Gastrocnemius medialis (tissue), 4 donors: Measurements from ENCODE around the gene MESP1. TPM values are rescaled to one million over a fixed set of nuclear protein-coding genes. Genes with fewer than 3 reads are reported as not detected.

Experiments used
- ATAC-seq, 2 donors: fragments of 150-250 bp; one replicate each; pipeline ENCODE4 v1.9.1; 2016
- DNase-seq, 2 donors: peaks; one replicate each; pipeline ENCODE4 v3.0.0-alpha.2; 2019
- H3K27ac ChIP-seq, 4 donors: fragments of 200-600 bp; sonication (generic); 1 replicate in 1 of 4; 2 replicates in 3 of 4; pipeline ENCODE4 v1.5.1; 2016 to 2018; ENCODE audit warnings: mild to moderate bottlenecking in 2 of 4, moderate library complexity in 1 of 4
- H3K27me3 ChIP-seq, 3 donors: fragments of 200-600 bp; sonication (generic) in 2 of 3; 1 replicate in 1 of 3; 2 replicates in 2 of 3; pipeline versions ENCODE4 v1.5.1 to v1.6.0; 2016 to 2019; ENCODE audit warnings: mild to moderate bottlenecking in 1 of 3, moderate library complexity in 1 of 3
- H3K36me3 ChIP-seq, 2 donors: fragments of 200-600 bp; sonication (generic) in 1 of 2; one replicate each; pipeline ENCODE4 v1.5.1; 2017 to 2018
- H3K4me1 ChIP-seq, 2 donors: fragments of 200-600 bp; sonication (generic) in 1 of 2; one replicate each; pipeline ENCODE4 v1.5.1; 2016 to 2017; ENCODE audit warnings: mild to moderate bottlenecking in 2 of 2
- H3K4me3 ChIP-seq, 4 donors: fragments of 200-600 bp; sonication (generic) in 3 of 4; 1 replicate in 1 of 4; 2 replicates in 3 of 4; pipeline ENCODE4 v1.5.1; 2016 to 2019; ENCODE audit warnings: mild to moderate bottlenecking in 2 of 4
- H3K9me3 ChIP-seq, 3 donors: fragments of 200-600 bp; sonication (generic) in 2 of 3; 1 replicate in 1 of 3; 2 replicates in 2 of 3; pipeline ENCODE4 v1.5.1; 2016 to 2019
- POLR2A ChIP-seq, 2 donors: fragments of 450-650 bp; IDR thresholded peaks; one replicate each; pipeline ENCODE4 v1.6.1; 2017; ENCODE audit warnings: antibody characterized with exemption in 2 of 2, mild to moderate bottlenecking in 2 of 2, moderate library complexity in 2 of 2
- in situ Hi-C, 4 donors: fragments of 200-750 bp; cut with MboI; loops; one replicate each; pipeline versions ENCODE4 v1.15.0 to v1.8.0; 2017; ENCODE audit warnings: low sequenced_read_pairs in 4 of 4
- intact Hi-C: fragments of 100-400 bp; cut with DNase I; formaldehyde crosslinking; loops from one replicate; pipeline ENCODE4 v1.15.1; 2023; ENCODE audit warnings: low total_unique reads
- total RNA-seq, 4 donors: library from RNA; depleted of rRNA; stranded (reverse); fragments of >200 nt; gene quantifications; one replicate each; pipeline versions ENCODE4 v1.1.0 to v1.2.3, GENCODE V29; 2016
- TF ChIP-seq, protein P1 (sequence below), 5 experiments: fragments of 450-650 bp in 3 of 5; fragments of 200-600 bp in 2 of 5; sonication (generic) in 2 of 5; IDR thresholded peaks in 4 of 5; conservative IDR thresholded peaks in 1 of 5; 1 replicate in 4 of 5; 2 replicates in 1 of 5; pipeline ENCODE4 v1.5.1; 2016 to 2019; ENCODE audit warnings: antibody characterized with exemption in 5 of 5, mild to moderate bottlenecking in 3 of 5, moderate library complexity in 3 of 5

The MESP1 gene
- total RNA-seq, 4 donors from 2014 or later: 5.3 to 12.6 (median 6.1) TPM

DNA sequence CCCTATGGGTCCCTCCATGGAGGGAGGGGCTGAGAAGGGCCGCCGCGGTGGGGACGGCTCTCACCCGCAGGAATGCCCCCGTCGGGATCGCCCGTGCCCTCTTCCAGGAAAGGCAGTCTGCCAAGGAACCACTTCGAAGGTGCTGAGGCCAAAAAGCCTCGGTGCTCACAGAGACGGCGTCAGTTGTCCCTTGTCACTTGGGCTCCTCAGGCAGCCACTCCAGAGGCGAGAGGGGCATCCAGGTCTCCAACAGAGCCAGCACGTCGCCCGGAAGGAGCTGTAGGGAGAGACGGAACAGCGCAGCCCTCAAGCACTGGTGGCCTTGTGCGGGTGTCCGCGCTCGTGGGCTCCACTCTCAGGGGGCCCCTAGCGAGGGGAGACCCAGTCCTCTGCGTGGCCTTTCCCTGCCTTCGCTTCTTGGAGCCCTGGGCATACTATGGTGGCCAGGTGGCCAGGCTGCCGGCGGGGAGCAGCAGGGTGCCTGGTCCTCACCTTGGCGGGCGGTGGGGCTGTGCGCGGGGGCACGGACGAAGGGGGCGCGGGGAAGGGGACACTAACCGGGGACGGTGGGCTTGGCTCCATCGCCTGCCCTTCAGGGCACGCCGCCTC is 994 bp downstream of the MESP1 start:
- H3K36me3 ChIP-seq: no peaks in the 10 kb centered on the region
- no peaks in the 10 kb centered on the region for H3K9me3 ChIP-seq
- DNase-seq (no peak), ATAC-seq (peak; percentile 26 to 30)
- TF ChIP-seq, protein P1, sequence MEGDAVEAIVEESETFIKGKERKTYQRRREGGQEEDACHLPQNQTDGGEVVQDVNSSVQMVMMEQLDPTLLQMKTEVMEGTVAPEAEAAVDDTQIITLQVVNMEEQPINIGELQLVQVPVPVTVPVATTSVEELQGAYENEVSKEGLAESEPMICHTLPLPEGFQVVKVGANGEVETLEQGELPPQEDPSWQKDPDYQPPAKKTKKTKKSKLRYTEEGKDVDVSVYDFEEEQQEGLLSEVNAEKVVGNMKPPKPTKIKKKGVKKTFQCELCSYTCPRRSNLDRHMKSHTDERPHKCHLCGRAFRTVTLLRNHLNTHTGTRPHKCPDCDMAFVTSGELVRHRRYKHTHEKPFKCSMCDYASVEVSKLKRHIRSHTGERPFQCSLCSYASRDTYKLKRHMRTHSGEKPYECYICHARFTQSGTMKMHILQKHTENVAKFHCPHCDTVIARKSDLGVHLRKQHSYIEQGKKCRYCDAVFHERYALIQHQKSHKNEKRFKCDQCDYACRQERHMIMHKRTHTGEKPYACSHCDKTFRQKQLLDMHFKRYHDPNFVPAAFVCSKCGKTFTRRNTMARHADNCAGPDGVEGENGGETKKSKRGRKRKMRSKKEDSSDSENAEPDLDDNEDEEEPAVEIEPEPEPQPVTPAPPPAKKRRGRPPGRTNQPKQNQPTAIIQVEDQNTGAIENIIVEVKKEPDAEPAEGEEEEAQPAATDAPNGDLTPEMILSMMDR (IDR thresholded peaks at IDR 0.05 in 4 of 5, conservative IDR thresholded peaks at IDR 0.05 in 1 of 5): no peak
- TF ChIP-seq POLR2A (IDR thresholded peaks at IDR 0.05): no peak
- in situ Hi-C loops (loop anchor here (10.0 to 25.0 kb wide), 2 partner anchors 325 to 337 kb away; no protein-coding TSS in a partner anchor), intact Hi-C loops (loop anchor here (1.0 kb wide), 1 partner anchor 103 kb away; no protein-coding TSS in a partner anchor)
- H3K4me3 ChIP-seq: peak overlapping the region; percentile 56 to 97 (median 76)
- H3K27ac ChIP-seq: peak overlapping the region; percentile 45 to 80 (median 70)
- peaks cover 9 to 11% of the 10 kb centered on the region in 2 donors for H3K4me1 ChIP-seq
- peaks cover 0 to 2% (median 0%) of the 10 kb centered on the region in 3 donors for H3K27me3 ChIP-seq

DNA sequence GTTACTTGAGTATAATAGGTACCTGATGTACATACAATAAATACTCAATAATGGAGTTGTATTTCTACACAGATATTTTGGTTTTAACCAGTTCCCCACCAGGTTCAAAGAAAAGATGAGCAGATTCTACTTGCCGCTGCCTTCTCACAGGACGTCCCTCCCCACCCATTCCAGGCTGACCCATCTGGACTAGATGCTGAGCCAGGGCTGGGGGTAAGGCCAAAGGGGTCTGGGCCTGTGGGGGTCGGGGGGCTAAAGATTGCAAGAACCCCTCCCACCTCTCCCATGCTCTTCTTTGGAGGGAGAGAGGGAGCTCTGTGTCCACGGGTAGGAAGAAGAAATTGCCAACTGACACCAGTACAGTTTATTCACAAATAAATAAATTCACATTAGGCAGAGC is 1.5 kb downstream of the MESP1 start:
- H3K4me1 ChIP-seq: peaks cover 9 to 11% of the 10 kb centered on the region in 2 donors
- ATAC-seq: no peak
- no peaks in the 10 kb centered on the region for H3K9me3 ChIP-seq
- H3K27me3 ChIP-seq: peaks cover 0 to 2% (median 0%) of the 10 kb centered on the region in 3 donors
- peak overlapping the region in 2 of 4 donors; percentile 64 to 97 for H3K4me3 ChIP-seq
- TF ChIP-seq POLR2A (IDR thresholded peaks at IDR 0.05): no peak
- TF ChIP-seq, protein P1 (IDR thresholded peaks at IDR 0.05 in 4 of 5, conservative IDR thresholded peaks at IDR 0.05 in 1 of 5): no peak
- DNase-seq: no peak
- H3K27ac ChIP-seq: peak overlapping the region in 2 of 4 donors; percentile 45 to 66
- in situ Hi-C loops: no loop called here
- intact Hi-C loops: no loop called here
- H3K36me3 ChIP-seq: no peaks in the 10 kb centered on the region

DNA sequence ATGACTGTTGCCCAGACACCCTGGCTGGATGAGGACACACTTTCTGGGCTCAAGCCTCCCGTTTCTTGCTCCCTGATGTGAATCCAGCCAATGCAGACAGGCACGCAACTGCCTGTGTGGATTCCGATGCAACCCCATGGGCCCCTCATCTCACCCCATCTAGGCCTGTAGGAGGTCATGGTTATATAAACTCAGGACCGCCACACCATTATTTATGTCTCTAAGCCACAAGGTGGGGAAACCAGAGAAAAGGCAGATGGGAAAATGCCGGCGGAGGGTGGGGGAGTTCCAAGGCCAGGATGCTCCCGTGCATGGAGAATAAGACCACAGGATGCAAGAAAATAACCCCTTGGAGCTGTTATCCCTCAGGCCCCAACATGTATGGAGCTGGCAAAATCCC is 2.0 kb downstream of the MESP1 start:
- DNase-seq: no peak
- peaks cover 9 to 11% of the 10 kb centered on the region in 2 donors for H3K4me1 ChIP-seq
- H3K9me3 ChIP-seq: no peaks in the 10 kb centered on the region
- intact Hi-C loops: no loop called here
- H3K36me3 ChIP-seq: no peaks in the 10 kb centered on the region
- in situ Hi-C loops: no loop called here
- no peak overlapping the region for H3K27ac ChIP-seq
- no peak for ATAC-seq
- TF ChIP-seq POLR2A (IDR thresholded peaks at IDR 0.05): no peak
- TF ChIP-seq, protein P1 (IDR thresholded peaks at IDR 0.05 in 4 of 5, conservative IDR thresholded peaks at IDR 0.05 in 1 of 5): no peak
- H3K4me3 ChIP-seq: no peak overlapping the region
- peaks cover 0 to 2% (median 0%) of the 10 kb centered on the region in 3 donors for H3K27me3 ChIP-seq

DNA sequence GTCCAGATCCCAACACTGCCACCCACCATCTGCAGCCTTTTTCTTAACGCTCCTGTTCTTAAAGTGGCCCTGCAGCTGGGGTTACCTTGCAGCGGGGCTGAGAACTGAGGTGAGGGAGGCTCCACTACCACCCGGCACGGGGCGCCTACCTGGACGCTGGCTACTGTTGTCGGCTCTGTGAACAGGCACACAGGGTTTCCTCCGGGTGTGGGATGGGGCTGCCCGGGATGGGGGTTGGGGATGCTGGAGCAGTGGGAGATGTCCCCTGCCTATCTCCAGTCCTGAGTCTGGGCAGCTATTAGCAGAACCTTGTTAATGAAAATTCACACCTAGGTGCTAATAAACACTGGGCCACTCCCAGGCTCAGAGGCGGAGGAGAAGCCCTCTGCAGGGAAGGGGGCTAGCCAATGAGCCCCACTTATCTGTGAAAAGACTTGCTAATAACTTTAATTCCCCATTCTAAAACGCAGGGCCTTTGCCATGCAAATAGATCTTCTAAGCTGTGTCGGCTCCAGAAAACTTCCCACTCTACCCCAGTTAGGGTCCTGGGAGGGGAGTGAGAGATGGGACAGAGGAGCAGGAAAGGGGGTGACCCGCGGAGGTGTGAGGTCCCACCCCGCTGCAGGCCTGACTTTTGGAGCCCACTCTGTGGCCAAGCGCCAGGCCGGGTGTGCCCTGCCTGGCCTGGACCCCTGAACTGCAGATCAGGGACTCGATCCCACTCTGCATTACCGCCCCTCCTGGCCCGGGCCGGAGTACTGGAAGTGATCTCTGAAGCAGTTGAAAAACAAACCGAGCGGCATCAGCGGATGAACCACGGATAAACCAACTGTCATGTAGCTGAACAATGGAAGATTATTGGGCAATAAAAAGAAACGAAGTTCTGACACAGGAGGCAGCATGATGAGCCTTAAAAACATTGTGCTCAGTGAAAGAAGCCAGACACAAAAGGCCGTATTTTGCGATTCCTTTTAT is 3.1 kb downstream of the MESP1 start:
- H3K4me1 ChIP-seq: peaks cover 9 to 11% of the 10 kb centered on the region in 2 donors
- no peak overlapping the region for H3K27ac ChIP-seq
- no peaks in the 10 kb centered on the region for H3K36me3 ChIP-seq
- H3K27me3 ChIP-seq: peaks cover 0 to 2% (median 0%) of the 10 kb centered on the region in 3 donors
- in situ Hi-C loops (no loop called here), intact Hi-C loops (no loop called here)
- no peak overlapping the region for H3K4me3 ChIP-seq
- H3K9me3 ChIP-seq: no peaks in the 10 kb centered on the region
- ATAC-seq (no peak), DNase-seq (no peak)
- TF ChIP-seq, protein P1 (IDR thresholded peaks at IDR 0.05 in 4 of 5, conservative IDR thresholded peaks at IDR 0.05 in 1 of 5): no peak
- TF ChIP-seq POLR2A (IDR thresholded peaks at IDR 0.05): no peak
